ENCODE data around the gene ATMIN.

Gene ATMIN

GRCh38 chr16:81004646-81005353 is 30.8 kb upstream of the ATMIN start:
- in situ Hi-C loops (cut with HindIII; ENCODE audit: low pct_ligation_motif_present, low pct_unique_long_range_greater_than_20kb, low sequenced_read_pairs), result no loop called here
- peak; percentile 86 for DNase-seq

GRCh38 chr16:81005610-81006161 is 30.0 kb upstream of the ATMIN start:
- peak; percentile 46 for DNase-seq
- in situ Hi-C loops (cut with HindIII; ENCODE audit: low pct_ligation_motif_present, low pct_unique_long_range_greater_than_20kb, low sequenced_read_pairs), result no loop called here

GRCh38 chr16:81006211-81006812 is 29.3 kb upstream of the ATMIN start:
- peak; percentile 71 for DNase-seq
- in situ Hi-C loops (cut with HindIII; ENCODE audit: low pct_ligation_motif_present, low pct_unique_long_range_greater_than_20kb, low sequenced_read_pairs), result no loop called here

- peak; percentile 99 for DNase-seq
Measured at GRCh38 chr16:81006813-81007695, 28.6 kb upstream of the ATMIN start, which contains the start of the genes CENPN and CMC2. TSS of gene CENPN (plus strand) at chr16:81007214. CDS start at chr16:81011940, 4,726 bp downstream. TSS of gene CMC2 (minus strand) at chr16:81006885. CDS start at chr16:80997394, 9,491 bp downstream.

GRCh38 chr16:81008505-81008789 is 27.2 kb upstream of the ATMIN start:
- in situ Hi-C loops (cut with HindIII; ENCODE audit: low pct_ligation_motif_present, low pct_unique_long_range_greater_than_20kb, low sequenced_read_pairs), result no loop called here
- no peak for DNase-seq

More at GRCh38 chr16:81006813-81007695, 28.6 kb upstream of the ATMIN start, which contains the start of the genes CENPN and CMC2:
- in situ Hi-C loops (cut with HindIII; ENCODE audit: low pct_ligation_motif_present, low pct_unique_long_range_greater_than_20kb, low sequenced_read_pairs), result no loop called here

GRCh38 chr16:81012974-81013373 is 22.7 kb upstream of the ATMIN start:
- no peak for DNase-seq
- in situ Hi-C loops (cut with HindIII; ENCODE audit: low pct_ligation_motif_present, low pct_unique_long_range_greater_than_20kb, low sequenced_read_pairs), result no loop called here

- no peak for DNase-seq
- in situ Hi-C loops (cut with HindIII; ENCODE audit: low pct_ligation_motif_present, low pct_unique_long_range_greater_than_20kb, low sequenced_read_pairs), result no loop called here
Measured at GRCh38 chr16:81014672-81015071, 21.0 kb upstream of the ATMIN start.

- in situ Hi-C loops (cut with HindIII; ENCODE audit: low pct_ligation_motif_present, low pct_unique_long_range_greater_than_20kb, low sequenced_read_pairs), result no loop called here
Measured at GRCh38 chr16:81018496-81018895, 17.1 kb upstream of the ATMIN start.

GRCh38 chr16:81026429-81026828 is 9.2 kb upstream of the ATMIN start:
- no peak for DNase-seq
- in situ Hi-C loops (cut with HindIII; ENCODE audit: low pct_ligation_motif_present, low pct_unique_long_range_greater_than_20kb, low sequenced_read_pairs), result no loop called here

More at GRCh38 chr16:81018496-81018895, 17.1 kb upstream of the ATMIN start:
- no peak for DNase-seq

- in situ Hi-C loops (cut with HindIII; ENCODE audit: low pct_ligation_motif_present, low pct_unique_long_range_greater_than_20kb, low sequenced_read_pairs), result no loop called here
- DNase-seq, result no peak
Measured at GRCh38 chr16:81029930-81030604, 5.6 kb upstream of the ATMIN start.

- DNase-seq, result peak; percentile 40
- in situ Hi-C loops (cut with HindIII; ENCODE audit: low pct_ligation_motif_present, low pct_unique_long_range_greater_than_20kb, low sequenced_read_pairs), result no loop called here
Measured at GRCh38 chr16:81035975-81036750, 521 bp downstream of the ATMIN start.

- no peak for DNase-seq
- in situ Hi-C loops (cut with HindIII; ENCODE audit: low pct_ligation_motif_present, low pct_unique_long_range_greater_than_20kb, low sequenced_read_pairs), result no loop called here
Measured at GRCh38 chr16:81036751-81037350, 1.2 kb downstream of the ATMIN start.

GRCh38 chr16:81040131-81040530 is 4.5 kb downstream of the ATMIN start:
- in situ Hi-C loops (cut with HindIII; ENCODE audit: low pct_ligation_motif_present, low pct_unique_long_range_greater_than_20kb, low sequenced_read_pairs), result no loop called here

GRCh38 chr16:81040842-81041241 is 5.2 kb downstream of the ATMIN start:
- DNase-seq, result no peak
- in situ Hi-C loops (cut with HindIII; ENCODE audit: low pct_ligation_motif_present, low pct_unique_long_range_greater_than_20kb, low sequenced_read_pairs), result no loop called here

More at GRCh38 chr16:81040131-81040530, 4.5 kb downstream of the ATMIN start:
- no peak for DNase-seq

GRCh38 chr16:81041696-81042095 is 6.1 kb downstream of the ATMIN start:
- DNase-seq, result no peak
- in situ Hi-C loops (cut with HindIII; ENCODE audit: low pct_ligation_motif_present, low pct_unique_long_range_greater_than_20kb, low sequenced_read_pairs), result no loop called here

GRCh38 chr16:81042821-81043220 is 7.2 kb downstream of the ATMIN start:
- no peak for DNase-seq
- in situ Hi-C loops (cut with HindIII; ENCODE audit: low pct_ligation_motif_present, low pct_unique_long_range_greater_than_20kb, low sequenced_read_pairs), result no loop called here

GRCh38 chr16:81053761-81054160 is 18.1 kb downstream of the ATMIN start:
- in situ Hi-C loops (cut with HindIII; ENCODE audit: low pct_ligation_motif_present, low pct_unique_long_range_greater_than_20kb, low sequenced_read_pairs), result no loop called here
- DNase-seq, result no peak
